COR-L47 (cell line): Measurements from ENCODE around the gene ETS1.

Experiments used
- DNase-seq: peaks from one replicate; lab custom pipeline; 2025; lab: John Stamatoyannopoulos, UW

Gene ETS1

GRCh38 chr11:128501632-128502549 is 85.5 kb downstream of the ETS1 start:
- no peak for DNase-seq

DNA sequence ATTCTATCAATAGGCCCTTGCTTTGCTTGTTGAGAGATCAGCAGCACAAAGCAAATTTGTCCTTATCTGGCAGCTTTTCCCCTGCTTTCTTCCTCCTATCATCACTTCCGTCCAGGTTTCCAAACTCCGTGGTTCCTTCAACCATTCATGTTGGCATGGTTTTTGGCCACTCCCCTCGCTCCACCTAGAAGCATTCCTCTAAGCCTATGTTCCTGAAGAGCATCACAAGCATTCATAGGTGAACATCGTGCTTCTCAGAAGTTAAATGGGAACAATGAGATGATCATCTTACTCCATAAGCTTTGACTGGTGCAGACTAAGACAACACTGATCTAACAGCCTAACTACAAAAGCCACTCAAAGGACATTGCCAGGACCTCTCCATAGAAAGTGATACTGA is 86.3 kb downstream of the ETS1 start:
- DNase-seq = no peak

DNA sequence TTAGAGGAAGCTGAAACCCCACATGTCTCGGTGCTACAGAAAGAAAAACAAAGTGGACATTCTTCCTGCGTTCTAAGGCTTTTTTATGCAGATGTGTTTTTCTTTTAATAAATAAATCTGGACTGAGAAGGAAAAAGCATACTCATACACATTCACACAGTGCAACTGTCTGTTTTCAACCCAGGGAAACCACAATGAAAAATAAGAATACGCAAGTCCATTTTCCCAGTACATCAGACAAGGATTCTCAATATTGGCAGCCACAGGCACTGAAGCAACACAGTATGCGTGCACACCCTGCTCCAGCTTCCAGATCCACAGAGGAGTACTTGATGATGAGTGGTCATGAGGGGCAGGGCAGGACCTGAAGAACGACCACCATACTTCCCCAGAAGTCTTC is 86.9 kb downstream of the ETS1 start:
- DNase-seq = no peak

- DNase-seq = no peak
Measured at GRCh38 chr11:128499613-128500253, 87.6 kb downstream of the ETS1 start.

DNA sequence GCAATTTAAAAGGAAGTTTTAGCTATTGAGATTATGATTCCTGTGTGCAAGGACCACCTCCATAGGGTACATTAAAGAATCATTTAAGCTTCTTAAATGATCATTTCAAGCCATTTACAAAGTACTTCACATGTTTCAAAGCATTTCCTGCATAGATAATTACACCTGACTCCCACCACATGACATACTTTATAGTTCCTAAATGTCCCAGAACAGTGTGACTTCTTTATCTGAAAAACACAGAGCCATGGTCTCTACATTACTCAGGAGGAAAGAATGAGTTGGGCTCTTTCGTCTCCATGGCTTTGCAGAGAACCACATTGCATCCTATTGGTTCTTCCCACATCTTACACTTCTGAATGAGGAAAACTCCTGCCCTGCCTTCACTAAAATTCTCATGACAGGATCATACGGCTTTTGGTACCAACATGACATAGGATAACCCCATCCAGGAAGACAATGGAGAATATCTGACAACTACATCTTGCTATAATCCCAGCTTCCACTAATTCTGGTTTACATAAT is 88.6 kb downstream of the ETS1 start:
- DNase-seq = no peak

DNA sequence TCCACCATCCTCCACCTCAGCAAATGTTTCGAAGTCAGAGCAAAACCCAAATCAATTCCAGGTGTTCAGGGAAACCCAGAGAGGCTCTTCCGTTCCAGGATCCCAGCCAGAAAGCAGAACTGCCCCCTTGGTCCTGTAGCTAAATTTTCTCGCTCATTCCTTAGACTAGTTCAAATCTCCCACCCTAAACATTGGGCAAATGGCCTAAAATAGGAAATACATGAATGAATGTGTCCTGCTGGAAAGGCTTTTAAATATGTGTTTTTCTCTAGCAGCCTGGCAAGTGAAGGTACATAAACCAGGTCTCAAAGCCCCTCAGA is 89.6 kb downstream of the ETS1 start:
- DNase-seq = no peak

GRCh38 chr11:128497061-128497775 is 90.1 kb downstream of the ETS1 start:
- DNase-seq = peak; percentile 68

GRCh38 chr11:128496692-128497060 is 90.7 kb downstream of the ETS1 start:
- no peak for DNase-seq

- DNase-seq = no peak
Measured at GRCh38 chr11:128496249-128496648, 91.1 kb downstream of the ETS1 start.

DNA sequence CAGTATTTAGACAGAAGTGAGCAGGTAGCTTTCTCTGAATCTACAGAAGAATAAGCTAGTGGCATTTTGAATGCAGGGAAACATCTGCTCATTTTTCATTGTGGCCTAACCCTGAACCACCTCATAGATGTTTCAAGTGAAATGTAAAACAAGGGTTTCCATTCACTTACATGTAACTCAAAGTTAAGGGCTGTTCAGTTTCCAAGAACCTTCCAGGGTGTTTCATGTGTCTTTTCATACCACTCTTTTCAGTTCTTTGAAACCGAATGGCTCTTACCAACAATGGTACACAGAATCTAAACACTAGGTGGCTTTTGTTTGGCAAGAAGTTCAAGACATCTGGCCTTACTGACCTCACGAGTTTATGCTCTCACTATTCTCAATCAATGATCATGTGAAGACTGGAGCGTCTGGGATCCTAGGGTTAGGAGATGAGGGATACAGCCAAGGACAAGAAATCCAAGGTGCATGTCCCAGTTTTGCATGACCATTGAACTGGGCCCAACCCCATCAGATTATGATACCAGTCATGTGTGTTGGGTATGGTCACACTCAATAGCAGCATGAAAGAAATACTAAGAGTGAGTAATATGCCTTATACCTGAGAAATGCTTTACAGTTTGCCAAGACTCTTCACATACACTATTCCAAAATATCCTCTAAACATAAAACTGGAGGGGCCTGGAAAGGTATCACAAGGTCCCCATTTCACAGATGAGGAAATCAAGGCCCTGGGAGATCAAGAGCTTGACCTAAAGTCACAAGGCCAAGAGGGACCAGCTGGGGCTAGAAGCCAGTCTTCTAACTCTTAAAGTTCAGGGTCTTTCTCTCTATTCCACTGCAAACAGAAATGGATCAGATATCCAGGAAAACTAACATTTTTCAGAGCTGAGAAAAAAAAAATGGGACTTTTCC is 92.7 kb downstream of the ETS1 start:
- no peak for DNase-seq

- DNase-seq = no peak
Measured at GRCh38 chr11:128493570-128493965, 93.8 kb downstream of the ETS1 start.

GRCh38 chr11:128492903-128493569 is 94.3 kb downstream of the ETS1 start:
- DNase-seq = no peak

DNA sequence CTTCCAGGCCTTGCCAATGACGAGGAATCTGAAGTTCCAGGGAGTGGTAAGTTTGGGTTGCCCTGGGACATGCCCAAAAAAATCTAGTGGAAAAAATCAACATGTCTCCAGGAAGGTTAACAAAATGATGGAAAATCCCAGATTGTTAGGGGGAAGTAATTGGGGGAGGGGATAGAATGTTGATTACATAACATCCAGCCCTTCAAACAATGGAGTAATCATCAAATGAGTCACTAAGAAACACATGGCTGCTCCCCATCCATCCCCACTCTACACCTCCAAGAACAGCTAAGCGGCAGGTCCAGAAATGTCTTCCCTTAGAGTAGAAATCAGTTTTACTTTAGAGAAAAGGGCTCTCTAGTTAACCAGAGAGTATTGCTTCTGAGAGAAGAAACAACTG is 94.9 kb downstream of the ETS1 start:
- peak; percentile 36 for DNase-seq

GRCh38 chr11:128491195-128491936 is 96.0 kb downstream of the ETS1 start:
- no peak for DNase-seq

- DNase-seq = no peak
Measured at GRCh38 chr11:128490092-128490491, 97.3 kb downstream of the ETS1 start.

- DNase-seq = no peak
Measured at GRCh38 chr11:128488471-128488870, 98.9 kb downstream of the ETS1 start.

GRCh38 chr11:128487978-128488377 is 99.4 kb downstream of the ETS1 start:
- DNase-seq = no peak

DNA sequence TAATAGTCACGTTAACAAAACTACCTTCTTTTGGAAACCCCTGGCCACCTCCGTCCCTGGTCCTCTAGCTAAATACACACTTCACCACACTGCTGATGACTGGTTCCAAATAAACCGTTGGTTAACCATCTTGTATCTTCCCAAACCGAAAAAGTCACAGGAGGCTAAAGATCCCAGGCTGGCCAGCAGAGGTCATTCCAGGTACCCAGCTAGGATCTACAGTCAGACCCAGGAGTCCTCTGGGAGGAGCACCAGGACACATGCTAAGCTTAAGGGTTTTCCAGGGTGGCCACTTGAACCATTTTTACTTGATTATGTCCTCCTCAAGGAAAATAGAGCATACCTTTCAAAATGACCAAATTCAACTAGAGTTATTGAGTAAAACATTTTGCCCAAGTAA is 103.2 kb downstream of the ETS1 start:
- no peak for DNase-seq

DNA sequence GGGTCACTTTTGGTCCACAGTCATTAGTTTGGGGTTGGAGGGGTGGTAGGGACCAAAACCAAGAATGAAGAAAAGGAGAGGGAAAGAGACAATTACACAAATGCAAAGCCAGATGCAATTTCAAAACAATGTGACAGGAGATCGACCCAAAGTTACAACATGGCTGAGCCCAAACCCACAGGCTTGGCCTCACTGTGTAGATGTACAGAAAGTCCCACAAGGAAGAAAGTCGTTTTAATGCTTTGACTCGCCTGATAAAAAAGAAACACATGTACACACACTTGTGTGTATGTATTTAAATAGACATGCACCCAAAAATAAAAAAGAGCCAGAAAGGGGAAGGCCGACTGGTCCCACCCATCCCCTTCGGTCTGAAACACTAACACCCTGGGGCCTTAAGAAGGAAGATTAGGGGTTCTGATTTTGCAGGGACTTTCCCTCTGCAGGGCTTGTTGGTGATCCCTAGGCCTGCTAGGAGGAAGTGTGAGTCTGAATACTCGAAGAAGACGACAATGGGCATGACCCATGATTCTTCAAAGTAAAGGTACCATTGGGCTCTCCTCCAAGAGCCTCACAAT is 104.1 kb downstream of the ETS1 start:
- no peak for DNase-seq
